K562 (cell line): Measurements from ENCODE around the gene TNIK. TPM values are rescaled to one million over a fixed set of nuclear protein-coding genes. Genes with fewer than 3 reads are reported as not detected.

ENCODE experiments used
- ATAC-seq: fragments of 200-7000 bp; cut with Tn5 transposase; 3 replicates; pipeline ENCODE4 v1.9.1; 2020; ENCODE audit warnings: moderate library complexity
- BruUV-seq: library from RNA; stranded (reverse); fragments of 400-500 nt; replicated peaks from 2 replicates; lab custom pipeline; 2021; lab: Mats Ljungman, UMichigan
- CTCF ChIA-PET: fragments of 300-600 bp; formaldehyde crosslinking; extraction: SDS; loops from one replicate; lab custom pipeline; 2021; ENCODE audit warnings: low intra/inter-chr PET ratio; lab: Yijun Ruan, JAX
- POLR2A ChIA-PET: fragments of 300-600, 350-650 bp; sonication (Branson Sonifier 250); formaldehyde crosslinking; extraction: SDS; loops from one replicate; lab custom pipeline; 2021; ENCODE audit warnings: antibody characterized with exemption, inconsistent platforms; lab: Yijun Ruan, JAX
- DNase-seq, 4 experiments: peaks; one replicate each; pipeline versions ENCODE4 v3.0.0 to v3.0.0-alpha.2; 2011 to 2018; ENCODE audit warnings: low spot score in 3 of 4, mixed read lengths in 3 of 4; ENCODE audit errors: extremely low read depth in 1 of 4
- FAIRE-seq: peaks from 2 replicates; lab custom pipeline; 2011; peaks lifted over from hg19 to GRCh38; lab: Jason Lieb, UNC
- H2AFZ ChIP-seq: 2 replicates; pipeline ENCODE4 v1.6.0; 2011; ENCODE audit warnings: low read depth, low read length, control low read depth, inconsistent platforms
- H3K27ac ChIP-seq: fragments of 200-600 bp; 3 replicates; pipeline ENCODE4 v1.8.0; 2011; ENCODE audit warnings: low read depth, mild to moderate bottlenecking, control low read depth, inconsistent platforms, low read length, moderate library complexity, mixed read lengths; ENCODE audit errors: extremely low read depth
- H3K27me3 ChIP-seq, 2 experiments: fragments of 300-600 bp in 1 of 2; 2 replicates in 1 of 2; 3 replicates in 1 of 2; pipeline versions ENCODE4 v1.6.0 to v1.8.0; 2011; ENCODE audit warnings: inconsistent platforms in 2 of 2, low read length in 2 of 2, mild to moderate bottlenecking in 1 of 2, mixed read lengths in 1 of 2, moderate library complexity in 1 of 2; ENCODE audit not compliant: control insufficient read depth in 2 of 2, insufficient read depth in 2 of 2
- H3K36me3 ChIP-seq: fragments of 300-600 bp; 3 replicates; pipeline ENCODE4 v1.8.0; 2011; ENCODE audit warnings: mild to moderate bottlenecking, low read length, inconsistent platforms; ENCODE audit not compliant: control insufficient read depth, insufficient read depth
- H3K4me1 ChIP-seq, 2 experiments: fragments of 200-600 bp in 1 of 2; replicated peaks in 1 of 2; 2 replicates in 1 of 2; 3 replicates in 1 of 2; pipeline versions ENCODE4 v1.5.1 to v1.8.0; 2011; ENCODE audit warnings: inconsistent platforms in 2 of 2, low read length in 2 of 2, mild to moderate bottlenecking in 1 of 2, mixed read lengths in 1 of 2, moderate library complexity in 1 of 2; ENCODE audit not compliant: control insufficient read depth in 2 of 2, insufficient read depth in 2 of 2
- H3K4me2 ChIP-seq: 2 replicates; pipeline ENCODE4 v1.6.1; 2011; ENCODE audit warnings: low read length, control low read depth, inconsistent platforms, mixed read lengths; ENCODE audit not compliant: insufficient read depth
- H3K4me3 ChIP-seq: fragments of 200-600 bp; sonication (generic), shearing (Covaris generic); 2 replicates; pipeline ENCODE4 v1.5.1; 2016; ENCODE audit warnings: control low read depth, inconsistent platforms
- H3K79me2 ChIP-seq: fragments of 200-600 bp; 3 replicates; pipeline ENCODE4 v1.8.0; 2011; ENCODE audit warnings: low read length, inconsistent platforms; ENCODE audit not compliant: control insufficient read depth, insufficient read depth
- H3K9ac ChIP-seq, 2 experiments: 2 replicates each; pipeline versions ENCODE4 v1.6.0 to v1.6.1; 2011; ENCODE audit warnings: low read depth in 2 of 2, low read length in 2 of 2, control low read depth in 1 of 2, inconsistent platforms in 1 of 2, mild to moderate bottlenecking in 1 of 2, mixed read lengths in 1 of 2; ENCODE audit not compliant: insufficient read depth in 1 of 2
- H3K9me1 ChIP-seq: one replicate; pipeline ENCODE4 v1.6.0; 2011; ENCODE audit warnings: inconsistent platforms, mild to moderate bottlenecking, low read length, moderate library complexity; ENCODE audit not compliant: control insufficient read depth, insufficient read depth
- H3K9me3 ChIP-seq: replicated peaks from 2 replicates; pipeline ENCODE4 v1.5.1; 2011; ENCODE audit warnings: low read depth, low read length, inconsistent platforms; ENCODE audit not compliant: control insufficient read depth, insufficient read depth
- H4K20me1 ChIP-seq: replicated peaks from 2 replicates; pipeline ENCODE4 v1.6.1; 2011; ENCODE audit warnings: low read length, inconsistent platforms, mixed read lengths; ENCODE audit not compliant: control insufficient read depth, insufficient read depth
- CGGBP1 ChIP-seq: fragments of 250-450 bp; sonication (Bioruptor Pico); IDR thresholded peaks from 2 replicates; pipeline ENCODE4 v1.9.0; 2021; ENCODE audit warnings: mild to moderate bottlenecking
- GATA2 ChIP-seq: sonication (generic); formaldehyde crosslinking; IDR thresholded peaks from 2 replicates; pipeline ENCODE4 v1.4.0; 2020; ENCODE audit warnings: mild to moderate bottlenecking, missing genetic modification reagents
- HEY1 ChIP-seq: fragments of 250-450 bp; sonication (Bioruptor Pico); IDR thresholded peaks from 2 replicates; pipeline ENCODE4 v1.5.0; 2020; ENCODE audit warnings: mild to moderate bottlenecking, moderate library complexity, borderline replicate concordance
- MNT ChIP-seq, 2 experiments: fragments of 450-650 bp; conservative IDR thresholded peaks; 2 replicates each; pipeline ENCODE4 v1.6.1; 2017; ENCODE audit warnings: mild to moderate bottlenecking in 2 of 2, moderate library complexity in 2 of 2
- ZNF655 ChIP-seq: fragments of 250-450 bp; sonication (Bioruptor Pico); IDR thresholded peaks from 2 replicates; pipeline ENCODE4 v1.5.0; 2021
- ZNF780A ChIP-seq: fragments of 250-450 bp; sonication (Bioruptor Pico); IDR thresholded peaks from 2 replicates; pipeline ENCODE4 v1.5.0; 2021; ENCODE audit warnings: mild to moderate bottlenecking
- WGBS: fragments of 100-300 bp; shearing (Covaris generic); methylation state at CpG from one replicate; pipeline ENCODE4 v1.1.6; 2016; ENCODE audit warnings: low coverage, mixed read lengths; ENCODE audit not compliant: insufficient coverage; ENCODE audit errors: missing lambda C conversion rate; 5-methylcytosine and 5-hydroxymethylcytosine counted together
- in situ Hi-C: fragments of 300-500 bp; cut with MboI; formaldehyde crosslinking; loops from 4 replicates; pipeline ENCODE4 v1.15.0; 2018; ENCODE audit warnings: inconsistent platforms, mixed read lengths
- intact Hi-C: fragments of 100-400 bp; cut with micrococcal nuclease; formaldehyde crosslinking; loops from 2 replicates; pipeline ENCODE4 v1.14.2; 2022
- polyA plus RNA-seq, 8 experiments: library from polyadenylated mRNA; depleted of rRNA in 4 of 8; stranded (reverse) in 5 of 8; unstranded in 3 of 8; fragments of >200 nt; fragmentation: Nextera tagmentation in 2 of 8; fragmentation: Illumina TruSeq in 1 of 8; extraction: Ambion mirVana in 2 of 8; extraction: Trizol in 1 of 8; gene quantifications; 2 replicates each; pipeline versions ENCODE4 v1.2.1 to v1.2.3, GENCODE V29; 2011 to 2014; ENCODE audit warnings: inconsistent platforms in 1 of 8, missing spikeins in 1 of 8
- total RNA-seq, 7 experiments: library from RNA; depleted of rRNA in 6 of 7; stranded (reverse); fragments of >200 nt in 6 of 7; fragmentation: Illumina TruSeq in 2 of 7; extraction: Trizol in 2 of 7; gene quantifications; 2 replicates each; pipeline versions ENCODE4 v1.2.1 to v1.2.3, GENCODE V29; 2011 to 2021; ENCODE audit warnings: low replicate concordance in 1 of 7
- TF ChIP-seq, protein P1 (sequence below): sonication (generic); formaldehyde crosslinking; IDR thresholded peaks from 2 replicates; pipeline ENCODE4 v1.8.1; 2023; ENCODE audit warnings: mild to moderate bottlenecking, missing genetic modification reagents, moderate library complexity
- TF ChIP-seq, protein P2 (sequence below): fragments of 250-450 bp; sonication (Bioruptor Pico); IDR thresholded peaks from 2 replicates; pipeline ENCODE4 v1.4.0; 2020; ENCODE audit warnings: mild to moderate bottlenecking, moderate library complexity, borderline replicate concordance

TNIK gene
- total and polyA plus RNA-seq, 9 of the 15 experiments (the other 6 are each of a cell fraction or from before 2014, with no cell fraction given) = 6.6 to 39.0 (median 24.7) TPM

DNA sequence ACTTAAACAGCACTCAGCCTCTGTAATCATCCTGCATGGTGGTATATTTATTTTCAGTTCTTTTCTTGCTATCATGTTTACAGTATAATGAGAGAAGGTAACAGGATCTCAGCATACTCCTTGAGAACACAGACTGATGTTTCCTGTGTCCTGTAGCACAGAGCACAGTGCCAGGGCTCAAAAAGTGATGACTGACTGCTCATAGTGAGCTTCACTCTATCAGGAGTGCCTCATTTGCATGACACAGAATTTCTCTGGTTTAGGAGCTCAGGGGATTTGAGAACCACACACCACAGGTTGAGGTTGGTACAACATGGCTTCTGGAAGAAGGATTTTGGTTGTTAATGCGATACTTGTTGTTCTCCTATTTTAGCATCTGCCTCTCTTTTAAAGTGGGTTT, 365.1 kb downstream of the TNIK start:
- FAIRE-seq = no peak
- BruUV-seq = no TSS peak
- no peak overlapping the region for H3K4me3 ChIP-seq
- ATAC-seq = no peak
- H3K27me3 ChIP-seq = no peaks in the 10 kb centered on the region
- H3K79me2 ChIP-seq = no peaks in the 10 kb centered on the region
- H2AFZ ChIP-seq = no peak overlapping the region
- intact Hi-C loops (no loop called here), in situ Hi-C loops (no loop called here)
- H3K9me3 ChIP-seq = no peaks in the 10 kb centered on the region
- H3K9ac ChIP-seq = no peak overlapping the region
- no peak for TF ChIP-seq MNT (conservative IDR thresholded peaks at IDR 0.05)
- TF ChIP-seq, protein P1, sequence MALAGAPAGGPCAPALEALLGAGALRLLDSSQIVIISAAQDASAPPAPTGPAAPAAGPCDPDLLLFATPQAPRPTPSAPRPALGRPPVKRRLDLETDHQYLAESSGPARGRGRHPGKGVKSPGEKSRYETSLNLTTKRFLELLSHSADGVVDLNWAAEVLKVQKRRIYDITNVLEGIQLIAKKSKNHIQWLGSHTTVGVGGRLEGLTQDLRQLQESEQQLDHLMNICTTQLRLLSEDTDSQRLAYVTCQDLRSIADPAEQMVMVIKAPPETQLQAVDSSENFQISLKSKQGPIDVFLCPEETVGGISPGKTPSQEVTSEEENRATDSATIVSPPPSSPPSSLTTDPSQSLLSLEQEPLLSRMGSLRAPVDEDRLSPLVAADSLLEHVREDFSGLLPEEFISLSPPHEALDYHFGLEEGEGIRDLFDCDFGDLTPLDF (CRISPR knock-in tag) = no peak
- TF ChIP-seq ZNF655 (CRISPR knock-in tag) = no peak
- no peak for TF ChIP-seq CGGBP1
- no peak for TF ChIP-seq HEY1
- no peak for TF ChIP-seq GATA2 (CRISPR knock-in tag)
- TF ChIP-seq ZNF780A = no peak
- TF ChIP-seq, protein P2, sequence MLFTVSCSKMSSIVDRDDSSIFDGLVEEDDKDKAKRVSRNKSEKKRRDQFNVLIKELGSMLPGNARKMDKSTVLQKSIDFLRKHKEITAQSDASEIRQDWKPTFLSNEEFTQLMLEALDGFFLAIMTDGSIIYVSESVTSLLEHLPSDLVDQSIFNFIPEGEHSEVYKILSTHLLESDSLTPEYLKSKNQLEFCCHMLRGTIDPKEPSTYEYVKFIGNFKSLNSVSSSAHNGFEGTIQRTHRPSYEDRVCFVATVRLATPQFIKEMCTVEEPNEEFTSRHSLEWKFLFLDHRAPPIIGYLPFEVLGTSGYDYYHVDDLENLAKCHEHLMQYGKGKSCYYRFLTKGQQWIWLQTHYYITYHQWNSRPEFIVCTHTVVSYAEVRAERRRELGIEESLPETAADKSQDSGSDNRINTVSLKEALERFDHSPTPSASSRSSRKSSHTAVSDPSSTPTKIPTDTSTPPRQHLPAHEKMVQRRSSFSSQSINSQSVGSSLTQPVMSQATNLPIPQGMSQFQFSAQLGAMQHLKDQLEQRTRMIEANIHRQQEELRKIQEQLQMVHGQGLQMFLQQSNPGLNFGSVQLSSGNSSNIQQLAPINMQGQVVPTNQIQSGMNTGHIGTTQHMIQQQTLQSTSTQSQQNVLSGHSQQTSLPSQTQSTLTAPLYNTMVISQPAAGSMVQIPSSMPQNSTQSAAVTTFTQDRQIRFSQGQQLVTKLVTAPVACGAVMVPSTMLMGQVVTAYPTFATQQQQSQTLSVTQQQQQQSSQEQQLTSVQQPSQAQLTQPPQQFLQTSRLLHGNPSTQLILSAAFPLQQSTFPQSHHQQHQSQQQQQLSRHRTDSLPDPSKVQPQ (CRISPR knock-in tag) = no peak
- DNase-seq = no peak
- no peaks in the 10 kb centered on the region for H3K9me1 ChIP-seq
- H3K36me3 ChIP-seq = peaks cover 8% of the 10 kb centered on the region; the same call in 1 of the 3 replicates
- WGBS = 100% methylated on average over 1 of the region's 1 CpG
- no peak overlapping the region for H3K4me2 ChIP-seq
- ChIA-PET POLR2A (no interaction called here), CTCF (no interaction called here)
- no peaks in the 10 kb centered on the region for H4K20me1 ChIP-seq
- H3K27ac ChIP-seq = no peak overlapping the region
- H3K4me1 ChIP-seq = no peaks in the 10 kb centered on the region
